GM12878 (cell line): ENCODE measurements around the gene PTPRM. TPM values are rescaled to one million over a fixed set of nuclear protein-coding genes. Genes with fewer than 3 reads are reported as not detected.

Experiments used
- ATAC-seq: fragments of 200-7000 bp; cut with Tn5 transposase; 3 replicates; pipeline ENCODE4 v1.9.1; 2020; ENCODE audit warnings: mild to moderate bottlenecking, moderate library complexity
- BruUV-seq: library from RNA; stranded (reverse); fragments of 400-500 nt; replicated peaks from 2 replicates; lab custom pipeline; 2021; lab: Mats Ljungman, UMichigan
- CTCF ChIA-PET: fragments of 300-600 bp; sonication (Branson Sonifier 250); formaldehyde crosslinking; extraction: SDS; loops from one replicate; lab custom pipeline; 2021; ENCODE audit warnings: inconsistent platforms; lab: Yijun Ruan, JAX
- POLR2A ChIA-PET: fragments of 350-600 bp; formaldehyde crosslinking; extraction: SDS; loops from one replicate; lab custom pipeline; 2021; ENCODE audit warnings: inconsistent platforms; lab: Charles Lee
- RAD21 ChIA-PET: fragments of 300-600 bp; sonication (Branson Sonifier 250); formaldehyde crosslinking; loops from one replicate; lab custom pipeline; 2023; ENCODE audit warnings: antibody characterized with exemption; ENCODE audit not compliant: unreplicated experiment; lab: Charles Lee
- SMC1A ChIA-PET: fragments of 300-600 bp; sonication (Branson Sonifier 250); formaldehyde crosslinking; loops from one replicate; lab custom pipeline; 2023; ENCODE audit not compliant: unreplicated experiment, uncharacterized antibody; lab: Charles Lee
- DNase-seq: peaks from one replicate; pipeline ENCODE4 v3.0.0-alpha.2; 2011; ENCODE audit warnings: low read depth, low spot score
- FAIRE-seq: peaks from 3 replicates; lab custom pipeline; 2011; peaks lifted over from hg19 to GRCh38; lab: Jason Lieb, UNC
- H2AFZ ChIP-seq: 2 replicates; pipeline ENCODE4 v1.6.0; 2011; ENCODE audit warnings: low read depth, low read length, control low read depth; ENCODE audit not compliant: control insufficient read depth
- H3K27ac ChIP-seq: 2 replicates; pipeline ENCODE4 v1.5.1; 2011; ENCODE audit warnings: control low read depth; ENCODE audit not compliant: control insufficient read depth, insufficient read depth
- H3K27me3 ChIP-seq, 2 experiments: replicated peaks in 1 of 2; 2 replicates each; pipeline versions ENCODE4 v1.6.0 to v1.6.1; 2011; ENCODE audit warnings: low read length in 1 of 2; ENCODE audit not compliant: control insufficient read depth in 2 of 2, insufficient read depth in 2 of 2
- H3K36me3 ChIP-seq, 2 experiments: 2 replicates each; pipeline ENCODE4 v1.5.1; 2011; ENCODE audit warnings: low read length in 1 of 2; ENCODE audit not compliant: control insufficient read depth in 2 of 2, insufficient read depth in 2 of 2
- H3K4me1 ChIP-seq: 2 replicates; pipeline ENCODE4 v1.6.1; 2011; ENCODE audit warnings: mild to moderate bottlenecking, low read length, moderate library complexity, mixed read lengths; ENCODE audit not compliant: control insufficient read depth, insufficient read depth
- H3K4me2 ChIP-seq: 2 replicates; pipeline ENCODE4 v1.6.0; 2011; ENCODE audit warnings: control low read depth; ENCODE audit not compliant: control insufficient read depth, insufficient read depth
- H3K4me3 ChIP-seq: fragments of 200-600 bp; sonication (generic); 2 replicates; pipeline ENCODE4 v1.5.1; 2016
- H3K79me2 ChIP-seq: 2 replicates; pipeline ENCODE4 v1.6.0; 2011; ENCODE audit warnings: low read length; ENCODE audit not compliant: control insufficient read depth, insufficient read depth
- H3K9ac ChIP-seq: 2 replicates; pipeline ENCODE4 v1.8.0; 2011; ENCODE audit warnings: low read length, control low read depth, mixed read lengths; ENCODE audit not compliant: control insufficient read depth, insufficient read depth
- H3K9me3 ChIP-seq: replicated peaks from 3 replicates; pipeline ENCODE4 v1.5.1; 2011; ENCODE audit warnings: mild to moderate bottlenecking, low read length; ENCODE audit not compliant: control insufficient read depth, insufficient read depth
- H4K20me1 ChIP-seq: 2 replicates; pipeline ENCODE4 v1.6.0; 2011; ENCODE audit not compliant: control insufficient read depth, insufficient read depth
- ATF7 ChIP-seq: fragments of 450-650 bp; IDR thresholded peaks from 2 replicates; pipeline ENCODE4 v1.6.1; 2016; ENCODE audit warnings: low read depth, mild to moderate bottlenecking
- BHLHE40 ChIP-seq, 2 experiments: fragments of 450-650 bp in 1 of 2; IDR thresholded peaks; 2 replicates each; pipeline ENCODE4 v1.6.1; 2011 to 2017; ENCODE audit warnings: low read depth in 2 of 2, borderline replicate concordance in 1 of 2, improper control_type of control experiment in 1 of 2, low read length in 1 of 2, mild to moderate bottlenecking in 1 of 2
- NR2F1 ChIP-seq: fragments of 450-650 bp; conservative IDR thresholded peaks from 2 replicates; pipeline ENCODE4 v1.6.1; 2017; ENCODE audit warnings: mild to moderate bottlenecking
- RBBP5 ChIP-seq: fragments of 200-600 bp; sonication (generic); conservative IDR thresholded peaks from 2 replicates; pipeline ENCODE4 v1.6.1; 2016
- WRNIP1 ChIP-seq: IDR thresholded peaks from 2 replicates; pipeline ENCODE4 v1.6.1; 2011; ENCODE audit warnings: low read depth, low read length, improper control_type of control experiment, borderline replicate concordance
- ZNF622 ChIP-seq: fragments of 450-650 bp; IDR thresholded peaks from 2 replicates; pipeline ENCODE4 v1.6.1; 2017; ENCODE audit warnings: mild to moderate bottlenecking, inconsistent platforms
- ZSCAN29 ChIP-seq: fragments of 450-650 bp; IDR thresholded peaks from 2 replicates; pipeline ENCODE4 v1.6.1; 2017; ENCODE audit warnings: mild to moderate bottlenecking, moderate library complexity
- WGBS: methylation state at CpG from one replicate; pipeline ENCODE4 v1.1.6; 2016; ENCODE audit warnings: low lambda C conversion rate; ENCODE audit not compliant: insufficient replicate concordance, insufficient coverage; ENCODE audit errors: missing lambda C conversion rate; 5-methylcytosine and 5-hydroxymethylcytosine counted together
- in situ Hi-C: fragments of 300-500 bp; cut with MboI; formaldehyde crosslinking; loops from 9 replicates; pipeline ENCODE4 v1.14.3; 2018; ENCODE audit warnings: mixed read lengths
- intact Hi-C: fragments of 100-400 bp; cut with micrococcal nuclease; formaldehyde crosslinking; loops from one replicate; pipeline ENCODE4 v1.14.2; 2022; ENCODE audit not compliant: unreplicated experiment
- polyA plus RNA-seq, 11 experiments: library from polyadenylated mRNA; depleted of rRNA in 4 of 11; unstranded in 6 of 11; stranded (reverse) in 5 of 11; fragments of >200 nt; fragmentation: Nextera tagmentation in 4 of 11; fragmentation: Illumina TruSeq in 1 of 11; extraction: Ambion mirVana in 4 of 11; extraction: Trizol in 1 of 11; gene quantifications; 1 replicate in 1 of 11; 2 replicates in 10 of 11; pipeline versions ENCODE4 v1.2.1 to v1.2.3, GENCODE V29; 2011 to 2016; ENCODE audit warnings: inconsistent platforms in 2 of 11, missing spikeins in 2 of 11, low read depth in 1 of 11
- total RNA-seq, 4 experiments: library from RNA; depleted of rRNA in 3 of 4; stranded (reverse); fragments of >200 nt in 3 of 4; fragmentation: Illumina TruSeq in 1 of 4; extraction: Trizol in 1 of 4; gene quantifications; 2 replicates each; pipeline versions ENCODE4 v1.2.1 to v1.2.3, GENCODE V29; 2013 to 2021
- TF ChIP-seq, protein P1 (sequence below): IDR thresholded peaks from 2 replicates; pipeline ENCODE4 v1.6.1; 2011; ENCODE audit warnings: borderline replicate concordance, low read depth, mild to moderate bottlenecking, moderate library complexity, low read length; ENCODE audit not compliant: insufficient read depth, poor library complexity, severe bottlenecking
- TF ChIP-seq, protein P2 (sequence below): IDR thresholded peaks from 2 replicates; pipeline ENCODE4 v1.6.1; 2012; ENCODE audit warnings: low read length, inconsistent platforms

PTPRM gene
- total and polyA plus RNA-seq, 10 of the 15 experiments (the other 5 are each of a cell fraction or from before 2014, with no cell fraction given) = 0.07 to 22.6 (median 0.60) TPM

DNA sequence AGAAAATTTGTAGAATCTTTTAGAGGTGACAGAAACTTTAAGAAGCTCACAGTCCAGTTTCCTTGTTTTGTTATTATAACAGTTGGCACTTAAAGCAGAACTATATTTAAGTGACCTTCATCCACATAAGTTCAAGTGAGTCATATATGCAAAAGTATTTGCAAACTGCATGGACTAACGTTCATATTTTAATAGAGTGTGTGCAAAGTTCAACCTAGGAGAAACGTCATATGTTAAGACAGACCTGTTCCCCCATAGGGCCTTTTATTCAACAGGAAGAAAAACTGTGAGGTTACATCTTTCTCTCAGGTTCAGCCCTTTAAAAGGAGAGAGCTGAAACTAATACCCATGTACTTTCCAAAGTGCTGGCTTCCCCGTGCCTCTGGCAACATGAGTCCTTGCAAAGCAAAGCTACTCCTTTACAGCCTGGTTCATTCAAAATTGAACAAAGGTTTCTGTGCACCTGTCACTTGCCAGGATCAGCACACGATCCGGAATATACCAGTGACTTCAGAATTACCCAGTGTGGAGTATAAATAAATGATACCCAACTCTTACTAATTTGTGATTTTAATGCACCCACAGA is 762.2 kb downstream of the PTPRM start:
- Histone ChIP-seq H3K4me3 (no peak overlapping the region), H2AFZ (no peak overlapping the region), H3K36me3 (no peaks in the 10 kb centered on the region), H3K9ac (no peak overlapping the region), H3K4me2 (no peak overlapping the region), H3K79me2 (no peaks in the 10 kb centered on the region), H4K20me1 (no peaks in the 10 kb centered on the region), H3K9me3 (no peaks in the 10 kb centered on the region), H3K27ac (no peak overlapping the region), H3K4me1 (no peaks in the 10 kb centered on the region), H3K27me3 (no peaks in the 10 kb centered on the region; a peak in 2 of 4 replicates)
- ChIA-PET CTCF (interaction anchor here (1.4 to 1.5 kb wide), 2 partner anchors 8 to 22 kb away, joined by 4 to 5 read pairs; no protein-coding TSS in a partner anchor), POLR2A (no interaction called here), SMC1A (interaction anchor here (0.7 to 1.7 kb wide), 12 partner anchors 9 to 272 kb away, joined by 3 to 7 read pairs (median 4); no protein-coding TSS in a partner anchor), RAD21 (interaction anchor here (0.8 to 1.1 kb wide), 2 partner anchors 33 to 79 kb away, joined by 3 to 4 read pairs; no protein-coding TSS in a partner anchor)
- BruUV-seq = no TSS peak
- intact Hi-C loops = no loop called here
- ATAC-seq (peak; percentile 44), FAIRE-seq (no peak), DNase-seq (no peak)
- in situ Hi-C loops = no loop called here
- WGBS = 1% methylated on average over 5 of the region's 5 CpGs
- TF ChIP-seq NR2F1 = peak; percentile 77; the same call in 1 of the 2 replicates
- 0 out of 2 replicates have a peak, but pooled peaks have one; percentile 46 for TF ChIP-seq ATF7
- no peak for TF ChIP-seq WRNIP1
- no peak for TF ChIP-seq BHLHE40 (IDR thresholded peaks at IDR 0.05; ENCODE audit: borderline replicate concordance in 1 of 2, low read depth in 2 of 2, low read length in 1 of 2)
- no peak for TF ChIP-seq ZNF622

DNA sequence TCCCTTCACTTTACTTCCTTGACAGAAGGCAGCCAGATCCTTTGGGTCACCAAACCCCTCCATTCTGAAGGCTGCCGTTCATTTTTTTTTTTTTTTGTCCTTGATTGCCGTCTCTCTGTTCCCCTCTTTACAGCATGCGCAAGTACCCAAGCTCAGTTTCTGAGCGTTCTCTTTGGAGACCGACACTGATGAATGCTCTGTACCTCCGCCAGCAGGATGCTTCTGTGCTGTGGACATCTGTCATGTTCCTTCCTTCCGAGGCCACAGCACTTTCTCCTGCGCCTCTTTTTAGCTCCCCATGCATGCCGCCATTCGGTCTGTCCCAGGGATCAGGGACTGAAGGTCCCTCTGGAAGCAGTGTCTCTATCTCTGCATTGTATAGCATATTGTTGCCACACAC is 763.5 kb downstream of the PTPRM start:
- in situ Hi-C loops = no loop called here
- TF ChIP-seq, protein P1, sequence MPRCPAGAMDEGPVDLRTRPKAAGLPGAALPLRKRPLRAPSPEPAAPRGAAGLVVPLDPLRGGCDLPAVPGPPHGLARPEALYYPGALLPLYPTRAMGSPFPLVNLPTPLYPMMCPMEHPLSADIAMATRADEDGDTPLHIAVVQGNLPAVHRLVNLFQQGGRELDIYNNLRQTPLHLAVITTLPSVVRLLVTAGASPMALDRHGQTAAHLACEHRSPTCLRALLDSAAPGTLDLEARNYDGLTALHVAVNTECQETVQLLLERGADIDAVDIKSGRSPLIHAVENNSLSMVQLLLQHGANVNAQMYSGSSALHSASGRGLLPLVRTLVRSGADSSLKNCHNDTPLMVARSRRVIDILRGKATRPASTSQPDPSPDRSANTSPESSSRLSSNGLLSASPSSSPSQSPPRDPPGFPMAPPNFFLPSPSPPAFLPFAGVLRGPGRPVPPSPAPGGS = no peak
- TF ChIP-seq RBBP5 (no peak), ZSCAN29 (no peak)
- TF ChIP-seq, protein P2, sequence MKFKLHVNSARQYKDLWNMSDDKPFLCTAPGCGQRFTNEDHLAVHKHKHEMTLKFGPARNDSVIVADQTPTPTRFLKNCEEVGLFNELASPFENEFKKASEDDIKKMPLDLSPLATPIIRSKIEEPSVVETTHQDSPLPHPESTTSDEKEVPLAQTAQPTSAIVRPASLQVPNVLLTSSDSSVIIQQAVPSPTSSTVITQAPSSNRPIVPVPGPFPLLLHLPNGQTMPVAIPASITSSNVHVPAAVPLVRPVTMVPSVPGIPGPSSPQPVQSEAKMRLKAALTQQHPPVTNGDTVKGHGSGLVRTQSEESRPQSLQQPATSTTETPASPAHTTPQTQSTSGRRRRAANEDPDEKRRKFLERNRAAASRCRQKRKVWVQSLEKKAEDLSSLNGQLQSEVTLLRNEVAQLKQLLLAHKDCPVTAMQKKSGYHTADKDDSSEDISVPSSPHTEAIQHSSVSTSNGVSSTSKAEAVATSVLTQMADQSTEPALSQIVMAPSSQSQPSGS = no peak
- CTCF ChIA-PET = interaction anchor here (0.7 to 1.5 kb wide), 4 partner anchors 10 to 29 kb away, joined by 3 to 5 read pairs (median 4); no protein-coding TSS in a partner anchor
- no TSS peak for BruUV-seq
- WGBS = 54% methylated on average over 10 of the region's 10 CpGs
- H3K27ac ChIP-seq = no peak overlapping the region
- H2AFZ ChIP-seq = no peak overlapping the region
- RAD21 ChIA-PET = interaction anchor here (1.1 kb wide), 1 partner anchor 81 kb away, joined by 4 read pairs; no protein-coding TSS in a partner anchor
- H3K36me3 ChIP-seq = no peaks in the 10 kb centered on the region
- intact Hi-C loops = no loop called here
- H3K4me2 ChIP-seq = no peak overlapping the region
- H4K20me1 ChIP-seq = no peaks in the 10 kb centered on the region
- FAIRE-seq = no peak
- no peak overlapping the region for H3K9ac ChIP-seq
- no peaks in the 10 kb centered on the region; a peak in 2 of 4 replicates for H3K27me3 ChIP-seq
- no peak overlapping the region for H3K4me3 ChIP-seq
- no peaks in the 10 kb centered on the region for H3K4me1 ChIP-seq
- no peaks in the 10 kb centered on the region for H3K79me2 ChIP-seq
- no peaks in the 10 kb centered on the region for H3K9me3 ChIP-seq
- no peak for DNase-seq
- SMC1A ChIA-PET = interaction anchor here (1.2 to 1.6 kb wide), 5 partner anchors 8 to 271 kb away, joined by 3 to 4 read pairs (median 3); no protein-coding TSS in a partner anchor
- POLR2A ChIA-PET = no interaction called here
- no peak for ATAC-seq
